ENCODE data around the gene AGRP.
"Not testable (repeated sequence)": the region's sequence is repeated elsewhere in the genome, so short reads cannot be mapped to it uniquely, and the experiment has no call there.

The AGRP gene, protein sequence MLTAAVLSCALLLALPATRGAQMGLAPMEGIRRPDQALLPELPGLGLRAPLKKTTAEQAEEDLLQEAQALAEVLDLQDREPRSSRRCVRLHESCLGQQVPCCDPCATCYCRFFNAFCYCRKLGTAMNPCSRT
- 0 reads per million in 2 experiments for total RNA-seq

DNA sequence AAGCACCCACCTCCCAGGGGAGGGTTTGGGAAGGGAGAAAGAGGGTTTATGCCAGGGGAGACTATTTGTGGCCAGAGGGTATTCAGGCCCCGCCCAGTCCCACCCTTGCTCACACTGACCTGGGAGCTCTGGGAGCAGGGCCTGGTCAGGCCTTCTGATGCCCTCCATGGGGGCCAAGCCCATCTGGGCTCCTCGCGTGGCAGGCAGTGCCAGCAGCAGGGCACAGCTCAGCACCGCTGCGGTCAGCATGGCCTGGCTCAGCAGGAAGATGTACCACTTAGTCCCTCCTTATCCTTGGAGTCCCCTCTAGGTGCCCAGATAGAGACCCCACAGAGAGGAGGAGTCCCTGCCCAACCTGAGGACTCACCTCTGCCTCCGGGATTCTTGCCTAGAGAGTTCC lies at the start of gene AGRP:
Gene AGRP (minus strand): TSS at position 398 of the 400 bp plus-strand sequence. CDS start 149 bp downstream, at position 249.
- DNase-seq (ENCODE audit: low read depth) = no peak

DNA sequence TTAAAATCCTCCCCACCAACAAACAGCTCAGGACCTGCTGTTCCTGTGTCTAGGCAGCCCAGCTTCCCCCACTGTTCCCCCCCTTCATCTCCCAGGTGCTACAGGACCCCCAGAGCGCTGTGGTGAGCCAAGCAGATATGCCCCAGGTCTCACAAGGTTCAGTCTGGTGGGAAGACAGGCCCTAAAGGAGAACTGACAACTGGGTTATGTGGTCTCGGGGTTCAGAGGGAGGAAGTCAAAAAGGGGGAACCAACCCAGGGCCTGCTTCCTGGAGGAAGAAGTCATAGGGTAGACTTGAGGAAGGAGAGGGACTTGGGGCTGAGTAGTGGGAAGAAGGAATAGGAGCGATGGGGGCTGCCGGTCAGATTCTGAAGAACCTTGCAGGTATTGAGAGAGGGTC lies 47.9 kb upstream of the AGRP start:
- no peak for DNase-seq (ENCODE audit: low read depth)

GRCh38 chr16:67530013-67530939 lies 46.9 kb upstream of the AGRP start:
- no peak for DNase-seq (ENCODE audit: low read depth)

GRCh38 chr16:67529582-67530012 lies 46.2 kb upstream of the AGRP start:
- DNase-seq (ENCODE audit: low read depth) = no peak

DNA sequence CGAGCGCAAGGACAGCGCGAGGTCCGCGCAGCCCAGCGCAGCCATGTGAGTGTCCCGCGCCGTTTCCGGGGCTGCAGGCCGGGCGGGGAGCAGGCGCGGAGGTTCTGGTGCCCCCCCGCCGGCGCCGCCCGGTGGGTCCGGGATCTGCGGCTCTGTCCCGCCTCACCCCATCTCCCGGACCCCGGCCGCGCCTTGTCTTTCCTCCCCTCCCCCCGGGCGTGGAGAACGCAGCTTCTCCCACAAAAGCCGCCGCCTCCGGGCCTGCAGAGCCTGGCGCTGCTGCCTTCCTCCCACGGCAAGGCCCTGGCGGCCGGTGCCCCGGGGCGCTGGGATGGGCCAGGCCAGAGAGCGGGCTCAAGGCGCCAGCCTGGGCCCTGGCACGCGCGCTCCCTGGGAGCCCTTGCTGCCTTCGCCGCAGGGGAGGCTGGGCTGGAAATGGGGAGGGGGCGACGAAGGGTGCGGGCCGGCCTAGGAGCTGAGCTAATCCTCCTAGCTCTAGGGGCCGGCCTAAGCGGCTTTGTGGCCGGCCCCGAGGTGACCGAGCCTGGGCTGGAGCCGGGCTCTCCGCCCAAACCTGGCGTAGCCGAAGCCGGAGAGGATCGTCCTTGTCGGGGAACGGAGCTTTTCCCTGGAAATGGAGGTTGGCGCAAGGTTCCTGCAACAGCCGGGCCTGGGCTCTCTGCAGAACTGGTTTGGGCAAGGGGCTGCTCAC lies 45.7 kb upstream of the AGRP start:
- DNase-seq (ENCODE audit: low read depth) = no peak

DNA sequence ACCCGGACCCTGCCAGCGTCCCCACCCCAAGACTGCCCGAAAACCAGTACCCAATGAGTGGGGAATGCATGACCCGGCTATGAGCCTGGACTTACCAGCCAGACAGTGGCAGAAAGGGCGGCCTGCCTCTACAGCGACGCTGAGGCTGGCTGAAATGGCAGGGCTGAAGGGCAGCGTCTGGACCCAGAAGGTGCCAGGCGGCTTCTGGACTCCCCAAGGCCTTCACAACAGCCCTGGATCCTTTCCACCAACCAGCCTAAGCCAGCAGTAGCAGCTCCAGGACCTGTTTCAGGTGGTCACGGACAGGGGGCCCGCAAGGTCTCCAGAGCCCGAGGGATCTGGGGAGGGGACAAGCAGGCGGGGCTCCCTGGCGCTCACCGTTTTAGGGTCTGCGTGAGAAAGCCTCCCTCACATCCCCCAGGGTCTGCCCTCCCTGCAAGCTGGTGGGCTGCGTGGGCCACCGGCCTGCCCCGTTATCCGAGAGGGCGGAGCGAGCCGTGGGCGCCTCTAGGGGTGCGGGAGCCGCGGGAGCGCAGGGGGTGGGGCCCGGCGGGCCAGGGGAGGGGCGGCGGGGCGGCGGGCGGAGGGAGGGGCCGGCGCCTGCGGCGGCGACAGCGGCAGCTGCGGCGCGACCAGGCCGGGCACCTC lies 45.0 kb upstream of the AGRP start, which contains the start of gene RIPOR1:
Gene RIPOR1 (plus strand): TSS at position 608 of the 648 bp plus-strand sequence. CDS start 9,618 bp downstream, outside the sequence.
- no peak for DNase-seq (ENCODE audit: low read depth)

DNA sequence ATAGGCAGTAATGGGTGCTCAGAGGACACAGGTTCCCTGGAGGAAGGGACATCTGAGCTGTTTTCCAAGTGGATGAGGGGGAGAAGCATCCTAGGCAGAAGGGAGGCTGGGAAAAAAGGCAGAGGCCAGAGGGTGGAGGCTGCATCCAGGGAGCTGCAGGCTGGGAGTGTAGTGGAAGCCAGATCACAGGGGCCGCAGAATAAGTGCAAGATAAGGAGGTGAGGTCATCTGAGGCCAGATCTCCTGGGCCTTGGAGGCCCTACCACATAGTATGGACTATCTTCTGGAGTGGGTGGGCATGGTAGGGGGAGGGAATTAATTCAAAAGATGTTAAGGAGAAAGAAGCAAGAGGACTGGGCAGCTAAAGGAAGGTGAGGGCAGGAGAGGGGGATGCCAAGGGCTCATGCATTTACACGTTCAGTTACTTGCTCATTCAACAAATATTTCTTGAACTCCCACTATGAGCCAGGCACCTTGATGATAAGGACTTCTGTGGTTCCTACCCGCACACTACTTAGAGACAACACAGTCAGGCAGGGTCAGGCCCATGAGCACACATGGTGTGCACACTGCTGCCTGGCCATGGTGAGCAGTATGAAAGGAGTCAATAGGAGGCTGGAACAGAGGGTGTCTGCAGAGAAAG lies 42.9 kb upstream of the AGRP start:
- no peak for DNase-seq (ENCODE audit: low read depth)

- no peak for DNase-seq (ENCODE audit: low read depth)
Observed at GRCh38 chr16:67525176-67525860, 42.0 kb upstream of the AGRP start.

GRCh38 chr16:67521095-67521804 lies 37.9 kb upstream of the AGRP start:
- peak; percentile 96 for DNase-seq (ENCODE audit: low read depth)

DNA sequence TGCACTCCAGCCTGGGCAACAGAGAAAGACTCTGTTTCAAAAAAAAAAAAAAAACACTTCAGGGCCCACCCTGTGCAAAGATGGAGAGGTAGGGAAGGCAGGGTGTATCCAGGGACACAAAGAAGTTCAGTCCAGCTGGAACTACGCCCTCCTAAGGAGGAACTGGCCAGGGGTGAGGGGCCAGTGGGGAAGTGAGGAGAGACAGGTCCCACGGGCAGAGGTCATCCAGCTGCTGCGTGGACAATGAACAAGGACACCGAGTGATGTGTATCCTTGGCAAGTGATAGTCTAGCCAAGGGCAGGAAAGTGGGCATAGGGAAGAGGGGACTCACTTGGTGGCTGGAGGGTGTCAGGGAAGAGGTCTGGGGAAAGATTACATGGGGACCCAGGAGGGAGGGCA lies 35.9 kb upstream of the AGRP start:
- no peak for DNase-seq (ENCODE audit: low read depth)

DNA sequence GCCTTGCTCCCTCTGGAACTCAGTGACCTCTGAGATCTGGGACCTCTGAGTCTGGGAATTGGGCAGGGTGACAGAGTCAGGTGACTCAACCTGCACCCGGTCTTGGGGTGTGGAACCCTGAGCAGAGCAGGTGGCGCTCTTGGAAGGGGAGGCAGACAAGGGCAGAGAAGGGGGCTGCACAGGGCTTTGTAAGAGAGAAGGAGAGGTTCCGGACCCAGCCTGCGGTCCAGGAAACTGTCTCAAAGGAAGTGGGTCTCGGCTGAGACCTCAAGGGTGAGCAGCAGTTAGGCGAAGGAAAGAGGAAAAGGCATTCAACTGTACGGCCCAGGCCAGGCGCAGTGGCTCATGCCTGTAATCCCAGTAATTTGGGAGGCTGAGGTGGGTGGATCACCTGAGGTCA lies 35.3 kb upstream of the AGRP start:
- no peak for DNase-seq (ENCODE audit: low read depth)

- no peak for DNase-seq (ENCODE audit: low read depth)
Observed at GRCh38 chr16:67517661-67518423, 34.5 kb upstream of the AGRP start.

DNA sequence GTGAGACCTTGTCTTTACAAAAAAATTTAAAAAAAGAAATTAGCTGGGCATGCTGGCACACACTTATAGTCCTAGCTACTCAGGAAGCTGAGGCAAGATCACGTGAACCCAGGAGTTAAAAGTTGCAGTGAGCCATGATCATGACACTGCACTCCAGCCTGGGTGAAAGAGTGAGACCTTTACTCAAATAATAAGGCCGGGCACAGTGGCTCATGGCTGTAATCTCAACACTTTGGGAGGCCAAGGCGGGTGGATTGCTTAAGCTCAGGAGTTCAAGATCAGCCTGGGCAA lies 33.8 kb upstream of the AGRP start:
- DNase-seq (ENCODE audit: low read depth) = no peak

GRCh38 chr16:67516296-67517154 lies 33.2 kb upstream of the AGRP start:
- DNase-seq (ENCODE audit: low read depth) = no peak

DNA sequence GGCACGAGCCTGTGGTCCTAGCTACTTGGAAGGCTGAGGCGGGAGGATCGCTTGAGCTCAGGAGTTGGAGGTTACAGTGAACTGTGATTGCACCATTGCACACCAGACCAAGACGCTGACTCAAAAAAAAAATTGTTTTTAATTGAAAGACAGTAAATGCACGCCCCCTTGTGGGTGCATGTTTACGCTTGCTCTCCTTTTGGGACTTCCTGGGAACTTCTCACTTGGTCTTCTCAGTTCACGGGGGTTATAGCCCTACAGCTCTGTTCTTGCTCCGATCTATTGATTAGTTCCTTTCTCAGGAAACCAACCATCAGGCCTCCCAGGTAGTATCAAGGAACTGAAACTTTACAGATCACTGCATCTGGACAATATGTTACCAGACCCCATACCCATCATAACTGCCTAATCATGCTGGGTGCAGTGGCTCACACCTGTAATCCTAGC lies 31.1 kb upstream of the AGRP start:
- peak; percentile 71 for DNase-seq (ENCODE audit: low read depth)

DNA sequence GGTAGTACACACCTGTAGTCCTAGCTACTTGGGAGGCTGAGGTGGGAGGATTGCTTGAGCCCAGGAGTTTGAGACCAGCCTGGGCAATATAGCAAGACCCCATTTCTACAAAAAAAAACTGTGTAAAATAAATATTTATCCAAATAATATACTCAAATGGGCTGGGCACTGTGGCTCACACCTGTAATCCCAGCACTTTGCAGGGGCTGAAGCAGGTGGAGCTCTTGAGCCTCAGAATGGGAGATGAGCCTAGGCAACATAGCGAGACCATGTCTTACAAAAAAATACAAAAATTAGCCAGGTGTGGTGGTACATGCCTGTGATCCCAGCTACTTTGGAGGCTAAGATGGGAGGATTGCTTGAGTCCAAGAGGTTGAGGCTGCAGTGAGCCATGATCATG lies 30.5 kb upstream of the AGRP start:
- not testable (repeated sequence) for DNase-seq (ENCODE audit: low read depth)

GRCh38 chr16:67509016-67509415 lies 25.7 kb upstream of the AGRP start:
- DNase-seq (ENCODE audit: low read depth) = no peak

DNA sequence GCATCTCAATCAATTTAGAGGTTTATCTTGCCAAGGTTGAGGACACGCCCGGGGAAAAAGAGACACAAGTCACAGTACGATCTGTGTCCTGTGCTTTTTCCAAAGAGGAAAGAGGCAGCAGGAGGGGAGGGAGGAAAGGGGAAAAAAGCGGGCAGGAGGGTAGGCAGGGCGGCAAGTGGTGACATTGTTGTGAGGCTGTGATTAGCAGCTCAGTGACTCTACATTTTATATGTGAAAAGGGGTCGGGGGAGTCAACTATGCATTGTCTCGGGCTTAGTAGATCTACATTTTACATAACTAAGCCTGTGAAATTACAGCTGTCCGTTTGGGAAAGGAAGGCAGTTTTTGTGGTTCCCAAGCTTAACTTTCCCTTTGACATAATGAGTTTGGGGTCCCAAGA lies 23.1 kb upstream of the AGRP start:
- DNase-seq (ENCODE audit: low read depth) = no peak
